Measurements from ENCODE around the gene KLK5. TPM values are rescaled to one million over a fixed set of nuclear protein-coding genes. Genes with fewer than 3 reads are reported as not detected.
"Not testable (repeated sequence)": the region's sequence is repeated elsewhere in the genome, so short reads cannot be mapped to it uniquely, and the experiment has no call there.

Gene KLK5
- total and polyA plus RNA-seq, 2 donors (not counting 1 experiment from before 2014, with no cell fraction given), result not detected

DNA sequence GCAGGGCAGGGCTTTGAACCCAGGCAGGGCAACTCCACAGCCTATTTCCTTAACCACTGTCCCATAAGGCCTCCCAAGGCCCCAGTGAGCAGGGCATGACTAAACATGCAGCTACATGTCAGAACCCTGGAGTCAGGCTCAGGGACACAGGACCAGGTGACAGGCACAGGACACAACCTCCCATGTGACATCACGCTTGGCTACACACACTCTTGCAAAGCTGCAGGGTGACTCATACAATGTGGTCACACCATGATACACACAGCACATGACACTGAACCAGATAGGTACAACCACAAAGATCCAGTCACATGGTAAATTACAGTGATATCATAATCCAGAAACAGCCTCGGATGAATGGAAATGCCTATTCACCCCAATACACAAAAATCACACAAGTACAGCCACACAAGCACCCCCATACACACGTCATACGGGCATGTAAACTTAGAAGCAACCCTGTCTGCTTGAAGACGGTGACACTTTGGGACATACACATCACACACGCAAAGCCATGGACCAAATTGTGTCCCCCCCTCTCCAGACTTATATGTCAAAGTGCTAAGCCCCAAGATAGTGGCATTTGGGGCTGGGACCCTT is 56.1 kb downstream of the KLK5 start:
- Histone ChIP-seq H3K79me2 (ENCODE audit: control insufficient read depth, insufficient read depth, low read length) (no peaks in the 10 kb centered on the region), H3K27ac (ENCODE audit: low read length in 2 of 2) (peak overlapping the region; percentile 78 to 84), H3K9me3 (ENCODE audit: control extremely low read depth in 1 of 3, control insufficient read depth in 2 of 3, insufficient read depth in 1 of 3, low read length in 2 of 3) (peaks cover 2 to 17% (median 12%) of the 10 kb centered on the region in 3 donors), H2AFZ (ENCODE audit: insufficient read depth, low read depth, low read length, poor library complexity, severe bottlenecking) (no peak overlapping the region), H3K27me3 (replicated peaks in 1 of 4; ENCODE audit: control extremely low read depth in 1 of 4, control insufficient read depth in 3 of 4, insufficient read depth in 4 of 4, low read length in 3 of 4) (no peaks in the 10 kb centered on the region), H3K9ac (ENCODE audit: low read length) (peak overlapping the region; percentile 44), H3K36me3 (replicated peaks in 1 of 2; ENCODE audit: control extremely low read depth in 1 of 2, control insufficient read depth in 1 of 2, extremely low read depth in 1 of 2, insufficient read depth in 2 of 2, low read length in 1 of 2) (no peaks in the 10 kb centered on the region), H3K4me1 (ENCODE audit: control insufficient read depth in 2 of 2, insufficient read depth in 2 of 2, low read length in 2 of 2) (peaks cover 20 to 26% of the 10 kb centered on the region in 2 donors), H4K20me1 (ENCODE audit: control insufficient read depth, insufficient read depth, low read length, poor library complexity, severe bottlenecking) (no peaks in the 10 kb centered on the region), H3K4me3 (ENCODE audit: control extremely low read depth in 1 of 5, extremely low read depth in 1 of 5, insufficient read depth in 1 of 5, low read depth in 2 of 5, low read length in 4 of 5) (no peak overlapping the region), H3K4me2 (replicated peaks; ENCODE audit: low read depth, low read length, poor library complexity, severe bottlenecking) (peak overlapping the region; percentile 46)
- ChIA-PET CTCF (interaction anchor here (1.1 to 1.8 kb wide), 3 partner anchors 9 to 539 kb away, joined by 4 to 6 read pairs (median 4); no protein-coding TSS in a partner anchor), POLR2A (interaction anchor here (0.5 to 1.1 kb wide), 3 partner anchors 9 to 93 kb away, joined by 3 read pairs; no protein-coding TSS in a partner anchor)
- intact Hi-C loops (cut with micrococcal nuclease), result loop anchor here (1.0 to 5.0 kb wide), 5 partner anchors 26 to 539 kb away; no protein-coding TSS in a partner anchor
- DNase-seq (peak; percentile 90), ATAC-seq (ENCODE audit: low read depth) (peak; percentile 90)
- Mint-ChIP-seq H3K27ac (peak overlapping the region; percentile 94), H3K9me3 (ENCODE audit: insufficient read depth) (no peaks in the 10 kb centered on the region), H3K27me3 (no peaks in the 10 kb centered on the region), H3K4me3 (peak overlapping the region; percentile 66), H3K4me1 (peaks cover 53% of the 10 kb centered on the region)
- no peak for TF ChIP-seq EZH2 (IDR thresholded peaks at IDR 0.05; ENCODE audit: borderline replicate concordance, insufficient read depth, low read depth, low read length, poor library complexity, severe bottlenecking)
- TF ChIP-seq, protein P1, sequence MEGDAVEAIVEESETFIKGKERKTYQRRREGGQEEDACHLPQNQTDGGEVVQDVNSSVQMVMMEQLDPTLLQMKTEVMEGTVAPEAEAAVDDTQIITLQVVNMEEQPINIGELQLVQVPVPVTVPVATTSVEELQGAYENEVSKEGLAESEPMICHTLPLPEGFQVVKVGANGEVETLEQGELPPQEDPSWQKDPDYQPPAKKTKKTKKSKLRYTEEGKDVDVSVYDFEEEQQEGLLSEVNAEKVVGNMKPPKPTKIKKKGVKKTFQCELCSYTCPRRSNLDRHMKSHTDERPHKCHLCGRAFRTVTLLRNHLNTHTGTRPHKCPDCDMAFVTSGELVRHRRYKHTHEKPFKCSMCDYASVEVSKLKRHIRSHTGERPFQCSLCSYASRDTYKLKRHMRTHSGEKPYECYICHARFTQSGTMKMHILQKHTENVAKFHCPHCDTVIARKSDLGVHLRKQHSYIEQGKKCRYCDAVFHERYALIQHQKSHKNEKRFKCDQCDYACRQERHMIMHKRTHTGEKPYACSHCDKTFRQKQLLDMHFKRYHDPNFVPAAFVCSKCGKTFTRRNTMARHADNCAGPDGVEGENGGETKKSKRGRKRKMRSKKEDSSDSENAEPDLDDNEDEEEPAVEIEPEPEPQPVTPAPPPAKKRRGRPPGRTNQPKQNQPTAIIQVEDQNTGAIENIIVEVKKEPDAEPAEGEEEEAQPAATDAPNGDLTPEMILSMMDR (IDR thresholded peaks at IDR 0.05), result no peak
- 64% methylated on average over 4 of the region's 6 CpGs for WGBS (ENCODE audit: insufficient coverage)

GRCh38 chr19:50896089-50896590 is 56.7 kb downstream of the KLK5 start:
- H3K9me3 Mint-ChIP-seq (ENCODE audit: insufficient read depth); H2AFZ ChIP-seq (ENCODE audit: insufficient read depth, low read depth, low read length, poor library complexity, severe bottlenecking); H3K79me2 ChIP-seq (ENCODE audit: control insufficient read depth, insufficient read depth, low read length); H3K27me3 Mint-ChIP-seq; H3K4me3 ChIP-seq (ENCODE audit: control extremely low read depth in 1 of 5, extremely low read depth in 1 of 5, insufficient read depth in 1 of 5, low read depth in 2 of 5, low read length in 4 of 5); H4K20me1 ChIP-seq (ENCODE audit: control insufficient read depth, insufficient read depth, low read length, poor library complexity, severe bottlenecking); H3K27me3 ChIP-seq (replicated peaks in 1 of 4; ENCODE audit: control extremely low read depth in 1 of 4, control insufficient read depth in 3 of 4, insufficient read depth in 4 of 4, low read length in 3 of 4); H3K36me3 ChIP-seq (replicated peaks in 1 of 2; ENCODE audit: control extremely low read depth in 1 of 2, control insufficient read depth in 1 of 2, extremely low read depth in 1 of 2, insufficient read depth in 2 of 2, low read length in 1 of 2); ATAC-seq (ENCODE audit: low read depth); DNase-seq; H3K9ac ChIP-seq (ENCODE audit: low read length): not testable (repeated sequence)
- ChIA-PET POLR2A (interaction anchor here (0.5 to 1.1 kb wide), 5 partner anchors 8 to 567 kb away, joined by 3 to 4 read pairs (median 3); no protein-coding TSS in a partner anchor), CTCF (interaction anchor here (1.1 to 1.8 kb wide), 3 partner anchors 10 to 539 kb away, joined by 4 to 6 read pairs (median 4); no protein-coding TSS in a partner anchor)
- Histone ChIP-seq H3K4me1 (ENCODE audit: control insufficient read depth in 2 of 2, insufficient read depth in 2 of 2, low read length in 2 of 2) (peaks cover 25 to 32% of the 10 kb centered on the region in 2 donors), H3K4me2 (replicated peaks; ENCODE audit: low read depth, low read length, poor library complexity, severe bottlenecking) (peak overlapping the region; percentile 4), H3K27ac (ENCODE audit: low read length in 2 of 2) (peak overlapping the region; percentile 51 to 65), H3K9me3 (ENCODE audit: control extremely low read depth in 1 of 3, control insufficient read depth in 2 of 3, insufficient read depth in 1 of 3, low read length in 2 of 3) (peaks cover 2 to 17% (median 12%) of the 10 kb centered on the region in 3 donors)
- H3K27ac Mint-ChIP-seq, result peak overlapping the region; percentile 94
- H3K4me1 Mint-ChIP-seq, result peaks cover 58% of the 10 kb centered on the region
- intact Hi-C loops (cut with micrococcal nuclease), result loop anchor here (1.0 to 5.0 kb wide), 5 partner anchors 26 to 539 kb away; no protein-coding TSS in a partner anchor
- peak overlapping the region; percentile 66 for H3K4me3 Mint-ChIP-seq
- WGBS (ENCODE audit: insufficient coverage), result 89% methylated on average over 8 of the region's 9 CpGs
